GM19238 (cell line): ENCODE results near the gene PEX3.
"Not testable (repeated sequence)": the region's sequence is repeated elsewhere in the genome, so short reads cannot be mapped to it uniquely, and the experiment has no call there.

Source experiments
- DNase-seq: peaks from one replicate; pipeline ENCODE4 v3.0.0; 2011; ENCODE audit warnings: low spot score; ENCODE audit not compliant: insufficient read length

PEX3 gene

GRCh38 chr6:143443096-143443495 is 7.5 kb upstream of the PEX3 start:
- no peak for DNase-seq

- DNase-seq = not testable (repeated sequence)
Observed at GRCh38 chr6:143447865-143448264, 2.7 kb upstream of the PEX3 start.

GRCh38 chr6:143449082-143449713 is 1.4 kb upstream of the PEX3 start:
- DNase-seq = no peak

GRCh38 chr6:143449714-143450452 is 722 bp upstream of the PEX3 start:
- DNase-seq = no peak

GRCh38 chr6:143451531-143451930 is 926 bp downstream of the PEX3 start:
- no peak for DNase-seq

- no peak for DNase-seq
Observed at GRCh38 chr6:143457563-143458359, 7.2 kb downstream of the PEX3 start.

GRCh38 chr6:143465546-143465945 is 14.9 kb downstream of the PEX3 start:
- no peak for DNase-seq

GRCh38 chr6:143468026-143468425 is 17.4 kb downstream of the PEX3 start:
- DNase-seq = no peak

GRCh38 chr6:143468823-143469222 is 18.2 kb downstream of the PEX3 start:
- DNase-seq = not testable (repeated sequence)

GRCh38 chr6:143471822-143472221 is 21.2 kb downstream of the PEX3 start:
- DNase-seq = no peak

- DNase-seq = no peak
Observed at GRCh38 chr6:143476545-143476944, 25.9 kb downstream of the PEX3 start.

GRCh38 chr6:143478479-143479062 is 28.0 kb downstream of the PEX3 start:
- DNase-seq = no peak

GRCh38 chr6:143482593-143482992 is 32.0 kb downstream of the PEX3 start:
- DNase-seq = no peak

- DNase-seq = no peak
Observed at GRCh38 chr6:143485967-143486366, 35.4 kb downstream of the PEX3 start.

GRCh38 chr6:143486752-143487151 is 36.1 kb downstream of the PEX3 start:
- DNase-seq = no peak

GRCh38 chr6:143490244-143490643 is 39.6 kb downstream of the PEX3 start:
- no peak for DNase-seq

- no peak for DNase-seq
Observed at GRCh38 chr6:143490775-143491174, 40.2 kb downstream of the PEX3 start.

GRCh38 chr6:143496974-143497373 is 46.4 kb downstream of the PEX3 start:
- DNase-seq = no peak

GRCh38 chr6:143498428-143498827 is 47.8 kb downstream of the PEX3 start:
- no peak for DNase-seq

- DNase-seq = no peak
Observed at GRCh38 chr6:143501851-143502250, 51.2 kb downstream of the PEX3 start.

- DNase-seq = no peak
Observed at GRCh38 chr6:143504369-143504768, 53.8 kb downstream of the PEX3 start.

GRCh38 chr6:143505111-143505510 is 54.5 kb downstream of the PEX3 start:
- DNase-seq = no peak
